Measurements from ENCODE around the gene MYO3B. TPM values are rescaled to one million over a fixed set of nuclear protein-coding genes. Genes with fewer than 3 reads are reported as not detected.

Gene MYO3B
- polyA plus RNA-seq, 1 of the 3 experiments (the other 2 are of a cell fraction): not detected

DNA sequence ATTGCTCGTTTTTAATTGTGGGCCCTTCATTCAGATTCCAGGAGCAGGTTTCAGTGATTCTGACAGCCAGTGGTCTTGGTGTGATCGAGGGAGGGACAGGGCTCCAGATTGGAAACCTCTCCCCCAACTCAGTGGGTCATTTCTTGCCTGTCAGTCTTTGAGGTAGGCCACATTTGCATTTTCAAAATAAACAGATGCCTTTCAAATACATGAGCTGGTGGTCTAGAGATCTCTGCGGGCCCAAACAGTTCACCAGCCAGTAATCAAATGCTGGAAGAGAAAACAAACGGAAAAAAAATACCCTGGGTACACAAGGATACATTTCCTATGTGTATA, 326.8 kb downstream of the MYO3B start:
- Histone ChIP-seq H2AFZ (ENCODE audit: low read depth) (no peak overlapping the region), H3K9me3 (no peaks in the 10 kb centered on the region), H3K9ac (no peak overlapping the region), H3K36me3 (replicated peaks in 1 of 2; ENCODE audit: control insufficient read depth in 1 of 2, insufficient read depth in 2 of 2, low read length in 1 of 2) (no peaks in the 10 kb centered on the region), H3K79me2 (ENCODE audit: insufficient read depth) (no peaks in the 10 kb centered on the region), H3K27ac (ENCODE audit: low read depth in 2 of 2, low read length in 1 of 2) (no peak overlapping the region), H3K4me2 (no peak overlapping the region), H3F3A (replicated peaks; ENCODE audit: insufficient read depth) (no peaks in the 10 kb centered on the region), H3K9me2 (no peaks in the 10 kb centered on the region), H3K27me3 (ENCODE audit: insufficient read depth) (no peaks in the 10 kb centered on the region), H3K4me1 (ENCODE audit: control insufficient read depth in 1 of 2, insufficient read depth in 2 of 2, low read depth in 1 of 2, low read length in 1 of 2) (peaks cover 0 to 9% of the 10 kb centered on the region in 2 experiments; a peak in 2 of 4 replicates), H4K20me1 (ENCODE audit: insufficient read depth) (no peaks in the 10 kb centered on the region), H3K4me3 (ENCODE audit: low read depth in 2 of 2, low read length in 1 of 2) (no peak overlapping the region)
- no peak for TF ChIP-seq TEAD4 (IDR thresholded peaks at IDR 0.05; ENCODE audit: borderline replicate concordance, insufficient read depth)
- no peak for TF ChIP-seq YY1 (IDR thresholded peaks at IDR 0.05; ENCODE audit: low read depth)
- TF ChIP-seq FOXJ3 (CRISPR knock-in tag; IDR thresholded peaks at IDR 0.05): no peak
- CTCF ChIA-PET: no interaction called here
- POLR2A ChIA-PET: no interaction called here
- WGBS (ENCODE audit: low lambda C conversion rate): 39% methylated on average over 4 of the region's 4 CpGs
- DNase-seq: no peak

GRCh38 chr2:170505631-170506275, 327.8 kb downstream of the MYO3B start:
- H3K4me2 ChIP-seq: no peak overlapping the region

More at GRCh38 chr2:170505631-170506275, 327.8 kb downstream of the MYO3B start:
- ChIA-PET CTCF (no interaction called here), POLR2A (no interaction called here)
- H3K9me2 ChIP-seq: no peaks in the 10 kb centered on the region
- H3K4me3 ChIP-seq (ENCODE audit: low read depth in 2 of 2, low read length in 1 of 2): no peak overlapping the region
- no peak for DNase-seq
- no peak overlapping the region for H2AFZ ChIP-seq (ENCODE audit: low read depth)
- H3F3A ChIP-seq (replicated peaks; ENCODE audit: insufficient read depth): no peaks in the 10 kb centered on the region
- H3K9me3 ChIP-seq: no peaks in the 10 kb centered on the region
- WGBS (ENCODE audit: low lambda C conversion rate): 62% methylated on average over 6 of the region's 6 CpGs
- H3K79me2 ChIP-seq (ENCODE audit: insufficient read depth): no peaks in the 10 kb centered on the region
- no peaks in the 10 kb centered on the region for H3K36me3 ChIP-seq (replicated peaks in 1 of 2; ENCODE audit: control insufficient read depth in 1 of 2, insufficient read depth in 2 of 2, low read length in 1 of 2)
- H3K9ac ChIP-seq: no peak overlapping the region
- TF ChIP-seq, protein P1, sequence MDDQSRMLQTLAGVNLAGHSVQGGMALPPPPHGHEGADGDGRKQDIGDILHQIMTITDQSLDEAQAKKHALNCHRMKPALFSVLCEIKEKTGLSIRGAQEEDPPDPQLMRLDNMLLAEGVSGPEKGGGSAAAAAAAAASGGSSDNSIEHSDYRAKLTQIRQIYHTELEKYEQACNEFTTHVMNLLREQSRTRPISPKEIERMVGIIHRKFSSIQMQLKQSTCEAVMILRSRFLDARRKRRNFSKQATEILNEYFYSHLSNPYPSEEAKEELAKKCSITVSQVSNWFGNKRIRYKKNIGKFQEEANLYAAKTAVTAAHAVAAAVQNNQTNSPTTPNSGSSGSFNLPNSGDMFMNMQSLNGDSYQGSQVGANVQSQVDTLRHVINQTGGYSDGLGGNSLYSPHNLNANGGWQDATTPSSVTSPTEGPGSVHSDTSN (IDR thresholded peaks at IDR 0.05): no peak
- no peak for TF ChIP-seq EZH2phosphoT487 (IDR thresholded peaks at IDR 0.05; ENCODE audit: borderline replicate concordance, low read depth)
- TF ChIP-seq, protein P2, sequence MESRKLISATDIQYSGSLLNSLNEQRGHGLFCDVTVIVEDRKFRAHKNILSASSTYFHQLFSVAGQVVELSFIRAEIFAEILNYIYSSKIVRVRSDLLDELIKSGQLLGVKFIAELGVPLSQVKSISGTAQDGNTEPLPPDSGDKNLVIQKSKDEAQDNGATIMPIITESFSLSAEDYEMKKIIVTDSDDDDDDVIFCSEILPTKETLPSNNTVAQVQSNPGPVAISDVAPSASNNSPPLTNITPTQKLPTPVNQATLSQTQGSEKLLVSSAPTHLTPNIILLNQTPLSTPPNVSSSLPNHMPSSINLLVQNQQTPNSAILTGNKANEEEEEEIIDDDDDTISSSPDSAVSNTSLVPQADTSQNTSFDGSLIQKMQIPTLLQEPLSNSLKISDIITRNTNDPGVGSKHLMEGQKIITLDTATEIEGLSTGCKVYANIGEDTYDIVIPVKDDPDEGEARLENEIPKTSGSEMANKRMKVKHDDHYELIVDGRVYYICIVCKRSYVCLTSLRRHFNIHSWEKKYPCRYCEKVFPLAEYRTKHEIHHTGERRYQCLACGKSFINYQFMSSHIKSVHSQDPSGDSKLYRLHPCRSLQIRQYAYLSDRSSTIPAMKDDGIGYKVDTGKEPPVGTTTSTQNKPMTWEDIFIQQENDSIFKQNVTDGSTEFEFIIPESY (IDR thresholded peaks at IDR 0.05; ENCODE audit: borderline replicate concordance, low read depth): no peak
- H3K27ac ChIP-seq (ENCODE audit: low read depth in 2 of 2, low read length in 1 of 2): no peak overlapping the region
- peaks cover 0 to 9% of the 10 kb centered on the region in 2 experiments; a peak in 2 of 4 replicates for H3K4me1 ChIP-seq (ENCODE audit: control insufficient read depth in 1 of 2, insufficient read depth in 2 of 2, low read depth in 1 of 2, low read length in 1 of 2)
- H3K27me3 ChIP-seq (ENCODE audit: insufficient read depth): no peaks in the 10 kb centered on the region
- H4K20me1 ChIP-seq (ENCODE audit: insufficient read depth): no peaks in the 10 kb centered on the region

All from SK-N-SH (cell line).